CD4-positive, alpha-beta T cell treated with Interleukin-2 at 100 ng/mL for 4 hours (primary cell): Measurements from ENCODE around the gene TXNRD1.
"Not testable (repeated sequence)": the region's sequence is repeated elsewhere in the genome, so short reads cannot be mapped to it uniquely, and the experiment has no call there.

Experiments
- DNase-seq: peaks from one replicate; pipeline ENCODE4 v3.0.0-alpha.2; 2020; ENCODE audit warnings: low spot score

Gene TXNRD1

GRCh38 chr12:104328278-104328677 is 112.7 kb downstream of the TXNRD1 start:
- DNase-seq = not testable (repeated sequence)

- no peak for DNase-seq
Observed at GRCh38 chr12:104328790-104329189, 113.2 kb downstream of the TXNRD1 start.

- no peak for DNase-seq
Observed at GRCh38 chr12:104329707-104330532, 114.3 kb downstream of the TXNRD1 start.

GRCh38 chr12:104331376-104331775 is 115.8 kb downstream of the TXNRD1 start:
- DNase-seq = no peak

- DNase-seq = not testable (repeated sequence)
Observed at GRCh38 chr12:104332273-104332672, 116.7 kb downstream of the TXNRD1 start.

GRCh38 chr12:104333692-104334255 is 118.2 kb downstream of the TXNRD1 start:
- no peak for DNase-seq

- no peak for DNase-seq
Observed at GRCh38 chr12:104334581-104334980, 119.0 kb downstream of the TXNRD1 start.

- DNase-seq = no peak
Observed at GRCh38 chr12:104336115-104336514, 120.5 kb downstream of the TXNRD1 start.

- DNase-seq = no peak
Observed at GRCh38 chr12:104337030-104337558, 121.5 kb downstream of the TXNRD1 start.

GRCh38 chr12:104339663-104340062 is 124.1 kb downstream of the TXNRD1 start:
- DNase-seq = no peak

- no peak for DNase-seq
Observed at GRCh38 chr12:104340177-104340576, 124.6 kb downstream of the TXNRD1 start.

GRCh38 chr12:104340925-104341611 is 125.5 kb downstream of the TXNRD1 start:
- DNase-seq = no peak

- DNase-seq = no peak
Observed at GRCh38 chr12:104342147-104342546, 126.6 kb downstream of the TXNRD1 start.

GRCh38 chr12:104342635-104343249 is 127.2 kb downstream of the TXNRD1 start:
- no peak for DNase-seq

- no peak for DNase-seq
Observed at GRCh38 chr12:104344682-104345081, 129.1 kb downstream of the TXNRD1 start.

GRCh38 chr12:104345234-104346066 is 129.9 kb downstream of the TXNRD1 start:
- no peak for DNase-seq

- no peak for DNase-seq
Observed at GRCh38 chr12:104347374-104348075, 131.9 kb downstream of the TXNRD1 start.

- DNase-seq = no peak
Observed at GRCh38 chr12:104348283-104348993, 132.9 kb downstream of the TXNRD1 start.

GRCh38 chr12:104348994-104349494 is 133.5 kb downstream of the TXNRD1 start:
- no peak for DNase-seq
